Stomach (tissue), 9 donors: ENCODE results near the gene NAALADL2. TPM values are rescaled to one million over a fixed set of nuclear protein-coding genes. Genes with fewer than 3 reads are reported as not detected.

Experiments
- DNase-seq, 2 donors: peaks; one replicate each; pipeline versions ENCODE4 v3.0.0 to v3.0.0-alpha.2; 2013 to 2019
- H3K27ac ChIP-seq, 5 donors: fragments of 200-600 bp in 4 of 5; sonication (generic) in 4 of 5; one replicate each; pipeline ENCODE4 v1.5.1; 2013 to 2019; ENCODE audit warnings: mild to moderate bottlenecking in 1 of 5, moderate library complexity in 1 of 5
- H3K27me3 ChIP-seq, 3 donors: fragments of 200-600 bp; sonication (generic); one replicate each; pipeline ENCODE4 v1.5.1; 2017 to 2019; ENCODE audit warnings: mixed run types in 1 of 3
- H3K36me3 ChIP-seq, 4 donors: fragments of 200-600 bp; sonication (generic); 1 replicate in 3 of 4; 2 replicates in 1 of 4; pipeline ENCODE4 v1.5.1; 2016 to 2019
- H3K4me1 ChIP-seq, 4 donors: fragments of 200-600 bp; sonication (generic); one replicate each; pipeline ENCODE4 v1.5.1; 2016 to 2019
- H3K4me3 ChIP-seq, 4 donors: fragments of 200-600 bp; sonication (generic) in 3 of 4; one replicate each; pipeline ENCODE4 v1.5.1; 2016 to 2019; ENCODE audit warnings: mild to moderate bottlenecking in 1 of 4
- H3K9me3 ChIP-seq, 4 donors: fragments of 200-600 bp; sonication (generic); one replicate each; pipeline ENCODE4 v1.5.1; 2016 to 2019
- EP300 ChIP-seq: sonication (generic); formaldehyde crosslinking; IDR thresholded peaks from one replicate; pipeline ENCODE4 v1.6.1; 2017; ENCODE audit warnings: antibody characterized with exemption
- POLR2A ChIP-seq, 4 donors: fragments of 450-650 bp; IDR thresholded peaks; one replicate each; pipeline ENCODE4 v1.6.1; 2016; ENCODE audit warnings: antibody characterized with exemption in 4 of 4, control low read depth in 2 of 4, mild to moderate bottlenecking in 1 of 4, moderate library complexity in 1 of 4
- POLR2AphosphoS5 ChIP-seq, 3 donors: sonication (generic); formaldehyde crosslinking; IDR thresholded peaks; one replicate each; pipeline ENCODE4 v1.6.1; 2016; ENCODE audit warnings: antibody characterized with exemption in 3 of 3
- WGBS, 5 donors: extraction: QIAGEN DNeasy Blood & Tissue Kit in 3 of 5; methylation state at CpG; one replicate each; pipeline versions ENCODE4 v1.1.5 to v1.1.7; 2013 to 2018; 5-methylcytosine and 5-hydroxymethylcytosine counted together
- intact Hi-C: fragments of 100-400 bp; cut with DNase I; formaldehyde crosslinking; loops from one replicate; pipeline ENCODE4 v1.15.1; 2023; ENCODE audit warnings: low total_unique reads
- polyA plus RNA-seq, 3 donors: library from polyadenylated mRNA; stranded (reverse); fragments of 200-250 nt; gene quantifications; one replicate each; pipeline ENCODE4 v1.2.3, GENCODE V29; 2013
- total RNA-seq, 5 donors: library from RNA; depleted of rRNA; stranded (reverse); fragments of >200 nt; gene quantifications; one replicate each; pipeline versions ENCODE4 v1.1.0 to v1.2.3, GENCODE V29; 2014 to 2016
- TF ChIP-seq, protein P1 (sequence below), 7 experiments: fragments of 450-650 bp in 4 of 7; fragments of 200-600 bp in 3 of 7; sonication (generic) in 3 of 7; IDR thresholded peaks; one replicate each; pipeline ENCODE4 v1.5.1; 2016 to 2019; ENCODE audit warnings: antibody characterized with exemption in 7 of 7, control low read depth in 2 of 7, mild to moderate bottlenecking in 1 of 7
- donor health status: healthy with polysubstance abuse.
- donor health status: Bipolar disorder and iron deficiency.
- donor health status: healthy.

Gene NAALADL2
- total and polyA plus RNA-seq, 8 donors, result 0.58 to 43.7 (median 5.4) TPM

- WGBS, 5 donors, result 83 to 96% (median 91%) methylated on average over 1 of the region's 1 CpG
- Histone ChIP-seq H3K27me3 (no peaks in the 10 kb centered on the region), H3K4me3 (no peak overlapping the region), H3K27ac (no peak overlapping the region), H3K9me3 (peaks cover 0 to 12% (median 8%) of the 10 kb centered on the region in 4 donors), H3K4me1 (no peaks in the 10 kb centered on the region), H3K36me3 (no peaks in the 10 kb centered on the region)
- DNase-seq, result no peak
- TF ChIP-seq, protein P1, sequence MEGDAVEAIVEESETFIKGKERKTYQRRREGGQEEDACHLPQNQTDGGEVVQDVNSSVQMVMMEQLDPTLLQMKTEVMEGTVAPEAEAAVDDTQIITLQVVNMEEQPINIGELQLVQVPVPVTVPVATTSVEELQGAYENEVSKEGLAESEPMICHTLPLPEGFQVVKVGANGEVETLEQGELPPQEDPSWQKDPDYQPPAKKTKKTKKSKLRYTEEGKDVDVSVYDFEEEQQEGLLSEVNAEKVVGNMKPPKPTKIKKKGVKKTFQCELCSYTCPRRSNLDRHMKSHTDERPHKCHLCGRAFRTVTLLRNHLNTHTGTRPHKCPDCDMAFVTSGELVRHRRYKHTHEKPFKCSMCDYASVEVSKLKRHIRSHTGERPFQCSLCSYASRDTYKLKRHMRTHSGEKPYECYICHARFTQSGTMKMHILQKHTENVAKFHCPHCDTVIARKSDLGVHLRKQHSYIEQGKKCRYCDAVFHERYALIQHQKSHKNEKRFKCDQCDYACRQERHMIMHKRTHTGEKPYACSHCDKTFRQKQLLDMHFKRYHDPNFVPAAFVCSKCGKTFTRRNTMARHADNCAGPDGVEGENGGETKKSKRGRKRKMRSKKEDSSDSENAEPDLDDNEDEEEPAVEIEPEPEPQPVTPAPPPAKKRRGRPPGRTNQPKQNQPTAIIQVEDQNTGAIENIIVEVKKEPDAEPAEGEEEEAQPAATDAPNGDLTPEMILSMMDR (IDR thresholded peaks at IDR 0.05), result no peak
- TF ChIP-seq EP300 (no peak), POLR2A (IDR thresholded peaks at IDR 0.05) (no peak), POLR2AphosphoS5 (IDR thresholded peaks at IDR 0.05) (no peak)
- intact Hi-C loops, result no loop called here
Measured at GRCh38 chr3:175593331-175593730, 734.2 kb downstream of the NAALADL2 start.

DNA sequence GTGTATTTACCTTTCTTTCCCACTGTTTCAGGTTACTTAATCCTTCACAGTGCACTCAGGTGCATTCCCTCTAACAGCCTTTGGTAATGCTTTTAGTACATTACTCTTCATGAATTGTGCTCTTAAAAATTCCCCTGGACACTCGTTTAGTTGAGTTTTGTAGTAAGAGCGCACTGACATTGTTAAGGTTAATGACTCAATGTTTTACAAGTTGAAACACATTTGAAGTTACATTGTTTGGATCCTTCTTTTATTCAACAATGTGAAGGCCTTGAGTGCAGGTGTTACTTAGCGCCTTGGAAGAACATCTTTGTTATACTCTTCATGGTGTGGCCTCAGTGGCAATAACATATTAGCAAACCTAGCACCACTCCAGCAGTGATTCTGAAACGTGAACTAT is 739.6 kb downstream of the NAALADL2 start:
- 83 to 93% (median 89%) methylated on average over 4 of the region's 4 CpGs for WGBS, 5 donors

DNA sequence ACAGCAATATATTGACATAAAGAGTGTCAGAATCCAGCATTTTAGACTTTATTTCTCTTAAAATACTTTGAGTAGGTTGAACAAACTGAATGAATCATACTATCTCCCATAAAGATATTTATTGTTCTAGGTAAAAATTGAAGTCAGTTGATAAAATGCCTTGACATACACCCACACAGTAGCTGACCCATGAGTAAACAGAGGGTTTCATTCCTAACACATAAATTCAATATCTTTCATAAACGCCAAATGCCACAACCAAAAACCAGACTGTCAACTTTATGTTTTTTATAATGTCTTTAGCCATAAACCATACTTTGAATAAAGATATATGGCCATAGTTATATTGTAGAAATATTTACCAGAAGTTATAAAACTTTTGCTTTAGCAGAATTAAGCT is 742.4 kb downstream of the NAALADL2 start:
- Histone ChIP-seq H3K27ac (no peak overlapping the region), H3K36me3 (no peaks in the 10 kb centered on the region), H3K4me1 (no peaks in the 10 kb centered on the region), H3K4me3 (no peak overlapping the region), H3K27me3 (no peaks in the 10 kb centered on the region), H3K9me3 (no peaks in the 10 kb centered on the region)
- 64 to 76% (median 68%) methylated on average over 1 of the region's 1 CpG for WGBS, 5 donors
- no peak for TF ChIP-seq POLR2A (IDR thresholded peaks at IDR 0.05)
- no peak for TF ChIP-seq POLR2AphosphoS5 (IDR thresholded peaks at IDR 0.05)
- TF ChIP-seq, protein P1 (IDR thresholded peaks at IDR 0.05), result no peak
- TF ChIP-seq EP300, result no peak
- intact Hi-C loops, result no loop called here
- no peak for DNase-seq

More for the DNA sequence above, 739.6 kb downstream of the NAALADL2 start:
- intact Hi-C loops, result no loop called here
- H3K4me1 ChIP-seq, result no peaks in the 10 kb centered on the region
- no peaks in the 10 kb centered on the region for H3K36me3 ChIP-seq
- H3K27me3 ChIP-seq, result no peaks in the 10 kb centered on the region
- TF ChIP-seq POLR2A (IDR thresholded peaks at IDR 0.05) (no peak), POLR2AphosphoS5 (IDR thresholded peaks at IDR 0.05) (no peak), EP300 (no peak)
- TF ChIP-seq, protein P1 (IDR thresholded peaks at IDR 0.05), result no peak
- H3K9me3 ChIP-seq, result peaks cover 0 to 12% (median 8%) of the 10 kb centered on the region in 4 donors
- H3K27ac ChIP-seq, result no peak overlapping the region
- DNase-seq, result no peak
- H3K4me3 ChIP-seq, result no peak overlapping the region

GRCh38 chr3:175605851-175606250 is 746.7 kb downstream of the NAALADL2 start:
- H3K36me3 ChIP-seq, result no peaks in the 10 kb centered on the region
- H3K27me3 ChIP-seq, result no peaks in the 10 kb centered on the region
- intact Hi-C loops, result no loop called here
- WGBS, 5 donors, result 49 to 63% (median 58%) methylated on average over 2 of the region's 2 CpGs
- no peak for DNase-seq
- no peak overlapping the region for H3K27ac ChIP-seq
- no peaks in the 10 kb centered on the region for H3K4me1 ChIP-seq
- TF ChIP-seq EP300 (no peak), POLR2A (IDR thresholded peaks at IDR 0.05) (no peak), POLR2AphosphoS5 (IDR thresholded peaks at IDR 0.05) (no peak)
- TF ChIP-seq, protein P1 (IDR thresholded peaks at IDR 0.05), result no peak
- no peaks in the 10 kb centered on the region for H3K9me3 ChIP-seq
- H3K4me3 ChIP-seq, result no peak overlapping the region
